Right lobe of liver (tissue), 4 donors: ENCODE results near the gene NLN.

ENCODE experiments used
- CTCF ChIP-seq, 4 donors: fragments of 200-600 bp in 3 of 4; fragments of 450-650 bp in 1 of 4; IDR thresholded peaks; one replicate each; pipeline versions ENCODE4 v1.5.1 to v1.8.0; 2016 to 2022; ENCODE audit warnings: antibody characterized with exemption in 4 of 4, mild to moderate bottlenecking in 2 of 4
- POLR2A ChIP-seq: fragments of 450-650 bp; IDR thresholded peaks from one replicate; pipeline ENCODE4 v1.6.1; 2017; ENCODE audit warnings: antibody characterized with exemption, mild to moderate bottlenecking
- donor health status: DM: no; HTN: no; CAD: no.
- donor health status: DM: no; HTN: no; CAD: no.
- donor health status: DM: no; HTN: yes; CAD: no.

GRCh38 chr5:65828022-65828896, 106.3 kb downstream of the NLN start:
- TF ChIP-seq POLR2A (no peak), CTCF (IDR thresholded peaks at IDR 0.05) (no peak)
